IPS DF 19.7 (cell line): Measurements from ENCODE around the gene POLR1E.
"Not testable (repeated sequence)": the region's sequence is repeated elsewhere in the genome, so short reads cannot be mapped to it uniquely, and the experiment has no call there.

Experiments used
- DNase-seq: peaks from one replicate; pipeline ENCODE4 v3.0.0-alpha.2; 2013; ENCODE audit warnings: low read depth, low spot score

The POLR1E gene

GRCh38 chr9:37503736-37504135 is 18.0 kb downstream of the POLR1E start:
- DNase-seq: no peak

GRCh38 chr9:37504605-37505004 is 18.9 kb downstream of the POLR1E start:
- DNase-seq: no peak

GRCh38 chr9:37507566-37508134 is 21.9 kb downstream of the POLR1E start:
- no peak for DNase-seq

GRCh38 chr9:37508135-37508833 is 22.5 kb downstream of the POLR1E start:
- no peak for DNase-seq

GRCh38 chr9:37508834-37509206 is 23.1 kb downstream of the POLR1E start:
- DNase-seq: no peak

GRCh38 chr9:37509536-37509935 is 23.8 kb downstream of the POLR1E start:
- no peak for DNase-seq

GRCh38 chr9:37510053-37510452 is 24.3 kb downstream of the POLR1E start:
- DNase-seq: not testable (repeated sequence)

- DNase-seq: peak; percentile 40
Observed at GRCh38 chr9:37511016-37512010, 25.6 kb downstream of the POLR1E start.

- no peak for DNase-seq
Observed at GRCh38 chr9:37512437-37512836, 26.7 kb downstream of the POLR1E start.

GRCh38 chr9:37514415-37514814 is 28.7 kb downstream of the POLR1E start:
- DNase-seq: not testable (repeated sequence)

- DNase-seq: no peak
Observed at GRCh38 chr9:37514999-37515398, 29.3 kb downstream of the POLR1E start.

- no peak for DNase-seq
Observed at GRCh38 chr9:37515620-37516258, 30.0 kb downstream of the POLR1E start.

- DNase-seq: no peak
Observed at GRCh38 chr9:37517923-37518322, 32.2 kb downstream of the POLR1E start.

- no peak for DNase-seq
Observed at GRCh38 chr9:37520641-37521040, 34.9 kb downstream of the POLR1E start.

- no peak for DNase-seq
Observed at GRCh38 chr9:37521111-37521510, 35.4 kb downstream of the POLR1E start.

GRCh38 chr9:37522971-37523370 is 37.2 kb downstream of the POLR1E start:
- no peak for DNase-seq

GRCh38 chr9:37523916-37524315 is 38.2 kb downstream of the POLR1E start:
- no peak for DNase-seq

GRCh38 chr9:37528652-37529471 is 43.1 kb downstream of the POLR1E start:
- DNase-seq: no peak

GRCh38 chr9:37531699-37532098 is 46.0 kb downstream of the POLR1E start:
- no peak for DNase-seq

GRCh38 chr9:37534412-37534811 is 48.7 kb downstream of the POLR1E start:
- DNase-seq: no peak

- DNase-seq: no peak
Observed at GRCh38 chr9:37534901-37535300, 49.2 kb downstream of the POLR1E start.
